A549 treated with ZK216348 at 1 μM for 4 hours (cell line): Measurements from ENCODE around the gene CFAP57. TPM values are rescaled to one million over a fixed set of nuclear protein-coding genes. Genes with fewer than 3 reads are reported as not detected.

ENCODE experiments used
- total RNA-seq: library from RNA; stranded (reverse); fragments of 200-300 nt; extraction: Qiagen RNA extraction; gene quantifications from 5 replicates; pipeline ENCODE4 v1.2.3, GENCODE V29; 2022; ENCODE audit warnings: low read depth

The CFAP57 gene
- total RNA-seq = 0.06 to 0.58 TPM (median 0.34 TPM) in 5 replicates

GRCh38 chr1:43171876-43172526 lies at the start of gene CFAP57, which contains the start of gene EBNA1BP2:
CFAP57 (plus strand) TSS chr1:43172330; CDS start chr1:43172754, 424 bp downstream.
EBNA1BP2 (minus strand) TSS chr1:43172290; CDS start chr1:43172118, 172 bp downstream.

GRCh38 chr1:43269627-43270375 lies 97.7 kb downstream of the CFAP57 start, which contains the start of gene TMEM125:
TMEM125 (plus strand) TSS chr1:43269983; CDS start chr1:43272723, 2,740 bp downstream.

GRCh38 chr1:43285269-43285990 lies 113.3 kb downstream of the CFAP57 start, which contains the start of gene C1orf210:
C1orf210 (minus strand) TSS chr1:43285581; CDS start chr1:43283270, 2,311 bp downstream.

GRCh38 chr1:43300378-43301094 lies 128.4 kb downstream of the CFAP57 start, which contains the start of gene TIE1:
TIE1 (plus strand) TSS chr1:43300982; CDS start chr1:43301072, 90 bp downstream.

Other genes starting within 250 kb of the CFAP57 start
- gene SLC2A1, start 213.5 kb upstream of the CFAP57 start, total RNA-seq = 91.3 to 124 TPM (median 112 TPM) in 5 replicates
- 166 to 215 TPM (median 183 TPM) in 5 replicates for gene EBNA1BP2, start within 50 bp of the CFAP57 start, total RNA-seq
- not detected in 5 replicates for gene TMEM125, start 97.7 kb downstream of the CFAP57 start, total RNA-seq
- gene C1orf210, start 113.3 kb downstream of the CFAP57 start, total RNA-seq = not detected in 5 replicates
- gene TIE1, start 128.7 kb downstream of the CFAP57 start, total RNA-seq = not detected in 5 replicates
- 0.46 to 0.63 TPM in 2 of 5 replicates, not detected in the others for gene MPL, start 165.5 kb downstream of the CFAP57 start, total RNA-seq
- gene CDC20, start 186.7 kb downstream of the CFAP57 start, total RNA-seq = 156 to 204 TPM (median 203 TPM) in 5 replicates
- gene ELOVL1, start 195.7 kb downstream of the CFAP57 start, total RNA-seq = 137 to 147 TPM (median 143 TPM) in 5 replicates
- 33.0 to 37.3 TPM (median 36.8 TPM) in 5 replicates for gene MED8, start 217.5 kb downstream of the CFAP57 start, total RNA-seq
- 4.6 to 8.8 TPM (median 8.0 TPM) in 5 replicates for gene SZT2, start 217.6 kb downstream of the CFAP57 start, total RNA-seq